ENCODE measurements around the gene DHRS12. TPM values are rescaled to one million over a fixed set of nuclear protein-coding genes. Genes with fewer than 3 reads are reported as not detected.

DHRS12 gene
- total RNA-seq, 4 donors from 2014 or later, result 11.8 to 22.2 (median 17.4) TPM

- TF ChIP-seq, protein P1, sequence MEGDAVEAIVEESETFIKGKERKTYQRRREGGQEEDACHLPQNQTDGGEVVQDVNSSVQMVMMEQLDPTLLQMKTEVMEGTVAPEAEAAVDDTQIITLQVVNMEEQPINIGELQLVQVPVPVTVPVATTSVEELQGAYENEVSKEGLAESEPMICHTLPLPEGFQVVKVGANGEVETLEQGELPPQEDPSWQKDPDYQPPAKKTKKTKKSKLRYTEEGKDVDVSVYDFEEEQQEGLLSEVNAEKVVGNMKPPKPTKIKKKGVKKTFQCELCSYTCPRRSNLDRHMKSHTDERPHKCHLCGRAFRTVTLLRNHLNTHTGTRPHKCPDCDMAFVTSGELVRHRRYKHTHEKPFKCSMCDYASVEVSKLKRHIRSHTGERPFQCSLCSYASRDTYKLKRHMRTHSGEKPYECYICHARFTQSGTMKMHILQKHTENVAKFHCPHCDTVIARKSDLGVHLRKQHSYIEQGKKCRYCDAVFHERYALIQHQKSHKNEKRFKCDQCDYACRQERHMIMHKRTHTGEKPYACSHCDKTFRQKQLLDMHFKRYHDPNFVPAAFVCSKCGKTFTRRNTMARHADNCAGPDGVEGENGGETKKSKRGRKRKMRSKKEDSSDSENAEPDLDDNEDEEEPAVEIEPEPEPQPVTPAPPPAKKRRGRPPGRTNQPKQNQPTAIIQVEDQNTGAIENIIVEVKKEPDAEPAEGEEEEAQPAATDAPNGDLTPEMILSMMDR (IDR thresholded peaks at IDR 0.05), result no peak
- DNase-seq (ENCODE audit: low spot score) (no peak), ATAC-seq (ENCODE audit: low FRiP score) (no peak)
These were observed 26.0 kb downstream of the DHRS12 start for GRCh38 chr13:51777921-51778320.

- no peak for DNase-seq (ENCODE audit: low spot score)
- no peak for ATAC-seq (ENCODE audit: low FRiP score)
- TF ChIP-seq, protein P1 (IDR thresholded peaks at IDR 0.05), result no peak
These were observed 27.8 kb downstream of the DHRS12 start for GRCh38 chr13:51776179-51776578.

- DNase-seq (ENCODE audit: low spot score), result no peak
- no peak for ATAC-seq (ENCODE audit: low FRiP score)
- TF ChIP-seq, protein P1 (IDR thresholded peaks at IDR 0.05), result no peak
These were observed 30.4 kb downstream of the DHRS12 start for GRCh38 chr13:51773515-51773914.

DNA sequence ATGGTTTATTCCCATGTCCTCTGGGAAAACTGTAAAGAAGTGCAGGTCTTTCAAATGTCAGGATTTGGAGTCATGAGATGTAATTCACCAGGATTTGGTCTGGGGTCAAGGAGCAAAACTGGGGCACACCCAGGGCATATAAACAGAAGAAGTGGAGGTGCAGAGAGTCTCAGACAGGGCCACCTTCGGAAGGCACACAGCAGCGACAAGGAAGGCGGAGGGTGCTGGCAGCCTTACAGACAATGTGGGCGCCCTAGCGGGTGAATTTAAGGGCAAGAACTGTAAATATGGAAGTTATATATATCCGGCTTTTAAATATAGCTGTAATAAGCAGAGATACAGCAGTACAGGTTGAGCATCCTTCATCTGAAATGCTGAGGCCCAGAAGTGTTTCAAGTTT, 31.2 kb downstream of the DHRS12 start:
- DNase-seq (ENCODE audit: low spot score) (no peak), ATAC-seq (ENCODE audit: low FRiP score) (no peak)
- TF ChIP-seq, protein P1 (IDR thresholded peaks at IDR 0.05), result no peak

GRCh38 chr13:51772105-51772455, 31.9 kb downstream of the DHRS12 start:
- TF ChIP-seq, protein P1 (IDR thresholded peaks at IDR 0.05), result no peak
- ATAC-seq (ENCODE audit: low FRiP score), result no peak
- no peak for DNase-seq (ENCODE audit: low spot score)

- TF ChIP-seq, protein P1 (IDR thresholded peaks at IDR 0.05), result no peak
- no peak for ATAC-seq (ENCODE audit: low FRiP score)
These were observed 32.4 kb downstream of the DHRS12 start for GRCh38 chr13:51771418-51772104.

DNA sequence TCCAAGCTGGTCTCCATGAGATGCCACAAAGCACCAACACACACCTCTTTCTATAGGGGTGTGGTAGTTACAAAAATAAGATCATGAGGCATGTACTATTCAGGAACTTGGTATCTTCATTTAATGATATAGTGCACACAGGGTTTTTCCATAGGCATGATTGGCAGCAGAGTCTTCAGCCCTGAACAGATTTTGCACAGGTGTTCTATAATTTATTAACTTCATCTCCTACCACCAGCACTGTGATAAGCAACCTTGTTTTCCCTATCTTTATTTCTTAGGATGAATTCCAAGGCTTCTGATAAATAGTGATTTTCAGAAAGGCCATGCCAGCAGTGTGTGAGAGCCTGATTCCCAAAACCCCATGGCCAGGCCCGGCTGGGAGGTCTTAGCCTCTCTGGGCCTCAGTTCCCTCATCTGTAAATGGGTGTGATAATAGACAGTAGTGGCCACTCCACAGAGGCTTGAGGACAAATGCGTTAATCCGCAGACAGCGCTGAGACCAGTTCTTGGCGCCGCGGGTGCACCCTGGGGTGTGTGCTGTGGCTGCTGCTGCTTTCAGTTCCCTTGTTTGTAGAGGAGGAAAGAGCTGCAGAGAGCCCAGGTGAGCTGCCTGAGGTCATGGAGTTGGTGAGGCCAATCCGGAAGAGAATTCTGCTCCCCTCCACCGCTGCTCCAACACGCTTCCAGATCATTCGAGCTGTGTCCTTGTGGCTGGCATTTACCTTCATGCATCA, 33.1 kb downstream of the DHRS12 start:
- no peak for DNase-seq (ENCODE audit: low spot score)
- TF ChIP-seq, protein P1 (IDR thresholded peaks at IDR 0.05), result no peak
- ATAC-seq (ENCODE audit: low FRiP score), result no peak

More at GRCh38 chr13:51771418-51772104, 32.4 kb downstream of the DHRS12 start:
- DNase-seq (ENCODE audit: low spot score), result no peak
